ENCODE measurements around the gene CRYZ. TPM values are rescaled to one million over a fixed set of nuclear protein-coding genes. Genes with fewer than 3 reads are reported as not detected.
"Not testable (repeated sequence)": the region's sequence is repeated elsewhere in the genome, so short reads cannot be mapped to it uniquely, and the experiment has no call there.

CRYZ gene
- total and polyA plus RNA-seq, 2 experiments from 2014 or later: 23.5 to 26.9 TPM

- no peak overlapping the region for H3K4me3 ChIP-seq
- no peak overlapping the region for H3K4me2 ChIP-seq (ENCODE audit: unreplicated experiment)
- no peak for DNase-seq
- H3K27me3 ChIP-seq (replicated peaks; ENCODE audit: insufficient read depth): no peaks in the 10 kb centered on the region
- H3K4me1 ChIP-seq (ENCODE audit: insufficient read depth): no peaks in the 10 kb centered on the region
- no peaks in the 10 kb centered on the region for H3K79me2 ChIP-seq (ENCODE audit: insufficient read depth)
- H3K9ac ChIP-seq: no peak overlapping the region
- H3F3A ChIP-seq (ENCODE audit: insufficient read depth): no peaks in the 10 kb centered on the region
- TF ChIP-seq EZH2phosphoT487 (IDR thresholded peaks at IDR 0.05; ENCODE audit: insufficient read depth, low read depth): no peak
- TF ChIP-seq EZH2 (IDR thresholded peaks at IDR 0.05; ENCODE audit: insufficient read depth, poor library complexity, severe bottlenecking): no peak
- H3K9me3 ChIP-seq (ENCODE audit: low read depth): no peaks in the 10 kb centered on the region
- in situ Hi-C loops (cut with MboI): no loop called here
- peaks cover 43% of the 10 kb centered on the region for H3K36me3 ChIP-seq (ENCODE audit: low read depth)
- H4K20me1 ChIP-seq (ENCODE audit: insufficient read depth): no peaks in the 10 kb centered on the region
- no peaks in the 10 kb centered on the region for H3K9me2 ChIP-seq (ENCODE audit: insufficient read depth)
- WGBS, 2 experiments (ENCODE audit: low coverage in 1 of 2, low lambda C conversion rate in 2 of 2, missing lambda C conversion rate in 2 of 2): 98 to 100% methylated on average over 2 of the region's 2 CpGs
- no peak overlapping the region for H2AFZ ChIP-seq
- H3K27ac ChIP-seq: no peak overlapping the region
Observed at GRCh38 chr1:74753104-74753503, 20.3 kb upstream of the CRYZ start.

- DNase-seq: no peak
- H3K27me3 ChIP-seq (replicated peaks; ENCODE audit: insufficient read depth): no peaks in the 10 kb centered on the region
- in situ Hi-C loops (cut with MboI): no loop called here
- no peaks in the 10 kb centered on the region for H3F3A ChIP-seq (ENCODE audit: insufficient read depth)
- H3K9me2 ChIP-seq (ENCODE audit: insufficient read depth): no peaks in the 10 kb centered on the region
- no peak for TF ChIP-seq EZH2phosphoT487 (IDR thresholded peaks at IDR 0.05; ENCODE audit: insufficient read depth, low read depth)
- TF ChIP-seq EZH2 (IDR thresholded peaks at IDR 0.05; ENCODE audit: insufficient read depth, poor library complexity, severe bottlenecking): no peak
- H4K20me1 ChIP-seq (ENCODE audit: insufficient read depth): no peaks in the 10 kb centered on the region
- no peaks in the 10 kb centered on the region for H3K79me2 ChIP-seq (ENCODE audit: insufficient read depth)
- no peak overlapping the region for H3K4me3 ChIP-seq
- H3K9me3 ChIP-seq (ENCODE audit: low read depth): no peaks in the 10 kb centered on the region
- H3K9ac ChIP-seq: no peak overlapping the region
- no peaks in the 10 kb centered on the region for H3K4me1 ChIP-seq (ENCODE audit: insufficient read depth)
- H2AFZ ChIP-seq: no peak overlapping the region
- H3K4me2 ChIP-seq (ENCODE audit: unreplicated experiment): no peak overlapping the region
- H3K36me3 ChIP-seq (ENCODE audit: low read depth): peaks cover 30% of the 10 kb centered on the region
- WGBS, 2 experiments (ENCODE audit: low coverage in 1 of 2, low lambda C conversion rate in 2 of 2, missing lambda C conversion rate in 2 of 2): 96 to 100% methylated on average over 1 of the region's 1 CpG
- H3K27ac ChIP-seq: no peak overlapping the region
Observed at GRCh38 chr1:74748960-74749359, 16.1 kb upstream of the CRYZ start.

DNA sequence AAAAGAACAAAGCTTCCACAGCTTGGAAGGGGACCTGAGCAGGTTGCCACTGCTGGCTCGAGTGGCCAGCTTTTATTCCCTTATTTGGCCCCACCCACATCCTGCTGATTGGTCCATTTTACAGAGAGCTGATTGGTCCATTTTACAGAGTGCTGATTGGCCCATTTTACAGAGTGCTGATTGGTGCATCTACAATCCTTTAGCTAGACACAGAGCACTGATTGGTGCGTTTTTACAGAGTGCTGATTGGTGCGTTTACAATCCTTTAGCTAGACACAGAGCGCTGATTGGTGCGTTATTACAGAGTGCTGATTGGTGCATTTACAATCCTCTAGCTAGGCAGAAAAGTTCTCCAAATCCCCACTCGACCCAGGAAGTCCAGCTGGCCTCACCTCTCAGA, 12.4 kb upstream of the CRYZ start:
- H4K20me1 ChIP-seq (ENCODE audit: insufficient read depth); H3K79me2 ChIP-seq (ENCODE audit: insufficient read depth); H3K9ac ChIP-seq; H3K4me1 ChIP-seq (ENCODE audit: insufficient read depth); H3K27ac ChIP-seq; H3K27me3 ChIP-seq (replicated peaks; ENCODE audit: insufficient read depth); DNase-seq; H2AFZ ChIP-seq; H3F3A ChIP-seq (ENCODE audit: insufficient read depth); in situ Hi-C loops (cut with MboI); H3K9me3 ChIP-seq (ENCODE audit: low read depth); H3K4me3 ChIP-seq; H3K4me2 ChIP-seq (ENCODE audit: unreplicated experiment); H3K9me2 ChIP-seq (ENCODE audit: insufficient read depth): not testable (repeated sequence)
- peaks cover 15% of the 10 kb centered on the region for H3K36me3 ChIP-seq (ENCODE audit: low read depth)
- whole genome bisulfite sequencing, 2 experiments (ENCODE audit: low coverage in 1 of 2, low lambda C conversion rate in 2 of 2, missing lambda C conversion rate in 2 of 2): 94 to 96% methylated on average over 6 of the region's 6 CpGs

GRCh38 chr1:74740307-74740980, 7.6 kb upstream of the CRYZ start:
- Histone ChIP-seq H3K79me2 (ENCODE audit: insufficient read depth) (peaks cover 13% of the 10 kb centered on the region), H3K36me3 (ENCODE audit: low read depth) (peaks cover 36% of the 10 kb centered on the region)
- H3K9ac ChIP-seq; in situ Hi-C loops (cut with MboI); H3K4me2 ChIP-seq (ENCODE audit: unreplicated experiment); H2AFZ ChIP-seq; H3K27ac ChIP-seq; H3K9me2 ChIP-seq (ENCODE audit: insufficient read depth); H3K9me3 ChIP-seq (ENCODE audit: low read depth); H4K20me1 ChIP-seq (ENCODE audit: insufficient read depth); H3K4me1 ChIP-seq (ENCODE audit: insufficient read depth); DNase-seq; H3K27me3 ChIP-seq (replicated peaks; ENCODE audit: insufficient read depth); H3K4me3 ChIP-seq; H3F3A ChIP-seq (ENCODE audit: insufficient read depth): not testable (repeated sequence)
- WGBS, 2 experiments (ENCODE audit: low coverage in 1 of 2, low lambda C conversion rate in 2 of 2, missing lambda C conversion rate in 2 of 2): 98 to 99% methylated on average over 13 of the region's 13 CpGs

DNA sequence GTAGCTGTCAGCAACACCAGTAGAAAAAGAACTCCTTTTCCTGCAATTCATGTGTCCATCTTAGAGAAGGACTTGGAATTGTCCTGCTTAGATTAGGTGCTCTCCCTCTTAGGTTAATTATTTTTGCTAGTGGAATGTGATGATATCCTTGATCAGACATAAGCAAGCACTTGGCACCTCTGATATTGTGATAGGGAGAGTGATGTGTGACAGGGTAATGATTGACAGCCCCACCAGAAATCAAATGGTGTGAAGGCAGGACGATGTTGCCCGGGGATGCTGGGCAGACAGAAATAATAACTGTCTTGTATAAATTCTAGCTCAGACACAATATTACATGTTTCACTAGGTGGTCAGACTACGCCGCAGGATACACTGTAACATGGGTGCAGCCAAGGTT, 4.5 kb upstream of the CRYZ start:
- Histone ChIP-seq H3K27ac (no peak overlapping the region), H3K9me2 (ENCODE audit: insufficient read depth) (no peaks in the 10 kb centered on the region), H3K4me1 (ENCODE audit: insufficient read depth) (0 out of 2 replicates have a peak, but pooled peaks cover 10% of the 10 kb centered on the region), H3K9ac (no peak overlapping the region), H3K4me2 (ENCODE audit: unreplicated experiment) (no peak overlapping the region), H3K4me3 (no peak overlapping the region), H3K79me2 (ENCODE audit: insufficient read depth) (peaks cover 30% of the 10 kb centered on the region), H3F3A (ENCODE audit: insufficient read depth) (peaks cover 6% of the 10 kb centered on the region), H3K36me3 (ENCODE audit: low read depth) (peaks cover 34% of the 10 kb centered on the region; the same call in 1 of the 2 replicates), H3K9me3 (ENCODE audit: low read depth) (no peaks in the 10 kb centered on the region), H4K20me1 (ENCODE audit: insufficient read depth) (0 out of 2 replicates have a peak, but pooled peaks cover 2% of the 10 kb centered on the region), H3K27me3 (replicated peaks; ENCODE audit: insufficient read depth) (no peaks in the 10 kb centered on the region), H2AFZ (no peak overlapping the region)
- DNase-seq: no peak
- TF ChIP-seq EZH2phosphoT487 (IDR thresholded peaks at IDR 0.05; ENCODE audit: insufficient read depth, low read depth): no peak
- no peak for TF ChIP-seq EZH2 (IDR thresholded peaks at IDR 0.05; ENCODE audit: insufficient read depth, poor library complexity, severe bottlenecking)
- in situ Hi-C loops (cut with MboI): no loop called here
- 84 to 86% methylated on average over 4 of the region's 4 CpGs for WGBS, 2 experiments (ENCODE audit: low coverage in 1 of 2, low lambda C conversion rate in 2 of 2, missing lambda C conversion rate in 2 of 2)
